ENCODE measurements around the gene PRELID3B. TPM values are rescaled to one million over a fixed set of nuclear protein-coding genes. Genes with fewer than 3 reads are reported as not detected.

The PRELID3B gene
- total and polyA plus RNA-seq, 2 of the 8 experiments (the other 6 are each of a cell fraction or from before 2014, with no cell fraction given) = 8.1 to 50.5 TPM

- no peak overlapping the region for H4K8ac ChIP-seq (ENCODE audit: extremely low read depth, insufficient read depth, low read length)
- no peak overlapping the region for H3K56ac ChIP-seq (replicated peaks; ENCODE audit: insufficient read length, low read depth, low read length)
- no peak overlapping the region for H3K27ac ChIP-seq (ENCODE audit: low read depth, low read length)
- FAIRE-seq (no peak), DNase-seq (ENCODE audit: low read depth in 1 of 2, low spot score in 2 of 2) (no peak)
- H3K4ac ChIP-seq (replicated peaks; ENCODE audit: insufficient read length, low read depth, low read length) = no peak overlapping the region
- H3K79me2 ChIP-seq (ENCODE audit: control insufficient read depth in 1 of 2, insufficient read depth in 2 of 2, low read length in 2 of 2) = no peaks in the 10 kb centered on the region
- H3K14ac ChIP-seq (ENCODE audit: insufficient read length) = no peak overlapping the region
- H2BK20ac ChIP-seq (ENCODE audit: low read length) = no peak overlapping the region
- H2BK5ac ChIP-seq (ENCODE audit: low read depth, low read length) = no peak overlapping the region
- 0 out of 7 replicates have a peak, but pooled peaks cover 0 to 2% (median 0%) of the 10 kb centered on the region in 4 experiments for H3K27me3 ChIP-seq (replicated peaks in 1 of 4; ENCODE audit: control insufficient read depth in 3 of 4, extremely low read depth in 1 of 4, insufficient read depth in 3 of 4, low read length in 3 of 4)
- H4K20me1 ChIP-seq (replicated peaks in 1 of 2; ENCODE audit: control insufficient read depth in 1 of 2, insufficient read depth in 2 of 2, low read length in 2 of 2) = no peaks in the 10 kb centered on the region
- H3K79me1 ChIP-seq (ENCODE audit: low read depth, low read length) = no peaks in the 10 kb centered on the region
- no peak overlapping the region for H2AK5ac ChIP-seq (ENCODE audit: low read depth, low read length)
- H2AFZ ChIP-seq (ENCODE audit: low read length) = no peak overlapping the region
- H3K36me3 ChIP-seq (ENCODE audit: control insufficient read depth in 2 of 4, insufficient read depth in 4 of 4, low read length in 3 of 4) = no peaks in the 10 kb centered on the region
- H3K18ac ChIP-seq (ENCODE audit: extremely low read depth, low read length) = no peak overlapping the region
- H4K5ac ChIP-seq (ENCODE audit: insufficient read length, low read depth, low read length) = no peak overlapping the region
- no peaks in the 10 kb centered on the region for H3K9me3 ChIP-seq (ENCODE audit: insufficient read depth in 2 of 2, low read depth in 1 of 2, low read length in 1 of 2)
- H4K91ac ChIP-seq (replicated peaks; ENCODE audit: insufficient read length, low read length) = no peak overlapping the region
- TF ChIP-seq SP2 (IDR thresholded peaks at IDR 0.05; ENCODE audit: low read length) (no peak), TEAD4 (IDR thresholded peaks at IDR 0.05; ENCODE audit: low read depth, low read length) (no peak), SRF (IDR thresholded peaks at IDR 0.05; ENCODE audit: low read depth, low read length) (no peak), RXRA (IDR thresholded peaks at IDR 0.05; ENCODE audit: insufficient read depth, low read depth, low read length) (no peak), SIN3A (conservative IDR thresholded peaks at IDR 0.05 in 1 of 2, IDR thresholded peaks at IDR 0.05 in 1 of 2; ENCODE audit: low read depth in 1 of 2, low read length in 2 of 2) (no peak), TBP (IDR thresholded peaks at IDR 0.05; ENCODE audit: low read depth, low read length) (no peak)
- TF ChIP-seq, protein P1, sequence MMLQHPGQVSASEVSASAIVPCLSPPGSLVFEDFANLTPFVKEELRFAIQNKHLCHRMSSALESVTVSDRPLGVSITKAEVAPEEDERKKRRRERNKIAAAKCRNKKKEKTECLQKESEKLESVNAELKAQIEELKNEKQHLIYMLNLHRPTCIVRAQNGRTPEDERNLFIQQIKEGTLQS (IDR thresholded peaks at IDR 0.05; ENCODE audit: insufficient read depth, low read depth, low read length) = no peak
- H2BK120ac ChIP-seq (replicated peaks; ENCODE audit: low read depth, low read length) = no peak overlapping the region
- H2BK15ac ChIP-seq (ENCODE audit: low read length) = no peak overlapping the region
- H3K4me3 ChIP-seq (ENCODE audit: extremely low read depth in 1 of 4, insufficient read depth in 2 of 4, low read depth in 3 of 4, low read length in 4 of 4) = no peak overlapping the region
- ChIA-PET POLR2A (ENCODE audit: partially characterized antibody) (no interaction called here), CTCF (ENCODE audit: partially characterized antibody) (interaction anchor here (0.6 to 4.3 kb wide), 27 partner anchors 12 to 369 kb away, joined by 3 to 53 read pairs (median 4); no protein-coding TSS in a partner anchor)
- no peak overlapping the region for H3K4me2 ChIP-seq (ENCODE audit: insufficient read depth in 1 of 2, low read depth in 2 of 2, low read length in 2 of 2)
- no peak overlapping the region for H3K23ac ChIP-seq (ENCODE audit: insufficient read length)
- no peak overlapping the region for H2BK12ac ChIP-seq (ENCODE audit: low read depth, low read length)
- no peak overlapping the region for H3K9ac ChIP-seq (replicated peaks in 1 of 4; ENCODE audit: extremely low read depth in 1 of 4, low read depth in 3 of 4, low read length in 3 of 4)
- no peaks in the 10 kb centered on the region for H3K4me1 ChIP-seq (replicated peaks in 1 of 4; ENCODE audit: control insufficient read depth in 3 of 4, insufficient read depth in 4 of 4, low read length in 3 of 4)
- H3K23me2 ChIP-seq (ENCODE audit: low read depth, low read length) = no peaks in the 10 kb centered on the region
- 90% methylated on average over 5 of the region's 5 CpGs; no CpG with 5 or more reads in 1 of the 2 experiments for WGBS, 2 experiments (ENCODE audit: extremely low coverage in 1 of 2, insufficient coverage in 1 of 2, insufficient read length in 1 of 2, insufficient replicate concordance in 2 of 2, low coverage in 1 of 2, low lambda C conversion rate in 2 of 2, missing lambda C conversion rate in 1 of 2)
Measured at GRCh38 chr20:59086923-59087322, 44.3 kb upstream of the PRELID3B start.
